ENCODE results near the gene SLC46A1. TPM values are rescaled to one million over a fixed set of nuclear protein-coding genes. Genes with fewer than 3 reads are reported as not detected.

The SLC46A1 gene
- total and polyA plus RNA-seq, 2 of the 13 experiments (the other 11 are each of a cell fraction or from before 2014, with no cell fraction given) = 19.6 to 22.6 TPM

DNA sequence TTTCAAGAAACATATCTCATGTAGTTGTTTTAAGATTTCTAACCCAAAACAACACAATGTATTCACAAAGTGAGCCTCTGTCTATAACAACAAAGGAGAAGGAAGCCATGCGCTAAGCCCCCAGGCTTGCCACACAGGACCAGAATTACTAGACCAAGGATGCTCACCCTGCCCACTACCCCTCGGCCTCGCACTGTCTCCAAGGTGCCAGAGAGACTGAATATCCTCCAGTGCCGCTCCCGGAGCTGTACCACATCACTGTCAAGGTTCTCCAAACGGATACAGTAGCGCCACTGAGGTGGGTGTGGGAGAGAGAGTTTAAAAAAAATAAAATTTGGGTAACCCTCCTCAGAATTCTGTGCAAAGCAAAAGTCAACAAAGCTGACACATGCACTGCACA, 55.7 kb downstream of the SLC46A1 start:
- no peak overlapping the region for H2AFZ ChIP-seq (ENCODE audit: low read length)
- no peak overlapping the region for H3K9ac ChIP-seq (ENCODE audit: insufficient read depth, low read depth, low read length)
- no peak overlapping the region for H3K4me2 ChIP-seq (ENCODE audit: low read depth, low read length)
- no peak overlapping the region for H3K27ac ChIP-seq (ENCODE audit: extremely low read length, insufficient read depth, low read length)
- H3K4me1 ChIP-seq (ENCODE audit: insufficient read depth, low read length) = peaks cover 36% of the 10 kb centered on the region
- POLR2A ChIA-PET = interaction anchor here (1.1 to 1.4 kb wide), 2 partner anchors 20 to 21 kb away, joined by 3 to 4 read pairs; partner anchors contain the start of genes SARM1 and VTN
- no peaks in the 10 kb centered on the region for H3K9me3 ChIP-seq (ENCODE audit: low read length)
- no peaks in the 10 kb centered on the region for H4K20me1 ChIP-seq (ENCODE audit: insufficient read depth, low read length)
- peaks cover 4% of the 10 kb centered on the region for H3K79me2 ChIP-seq (ENCODE audit: insufficient read depth, low read length)
- no peaks in the 10 kb centered on the region for H3K27me3 ChIP-seq (ENCODE audit: control insufficient read depth in 1 of 2, insufficient read depth in 2 of 2, low read length in 2 of 2)
- no TSS peak for BruUV-seq (replicated peaks)
- DNase-seq (ENCODE audit: low spot score) (no peak), ATAC-seq (no peak), FAIRE-seq (no peak)
- intact Hi-C loops (cut with micrococcal nuclease; ENCODE audit: unreplicated experiment) (no loop called here), in situ Hi-C loops (cut with HindIII; ENCODE audit: extremely low pct_ligation_motif_present, low pct_unique_long_range_greater_than_20kb) (no loop called here)
- peaks cover 23 to 75% of the 10 kb centered on the region in 2 experiments for H3K36me3 ChIP-seq (replicated peaks in 1 of 2; ENCODE audit: control insufficient read depth in 1 of 2, insufficient read depth in 2 of 2, low read length in 2 of 2)
- H3K4me3 ChIP-seq (replicated peaks in 1 of 3; ENCODE audit: insufficient read depth in 1 of 3, low read depth in 2 of 3, low read length in 3 of 3) = no peak overlapping the region
- CTCF ChIA-PET (ENCODE audit: low intra/inter-chr PET ratio, low total read pairs) = no interaction called here
- TF ChIP-seq, protein P1, sequence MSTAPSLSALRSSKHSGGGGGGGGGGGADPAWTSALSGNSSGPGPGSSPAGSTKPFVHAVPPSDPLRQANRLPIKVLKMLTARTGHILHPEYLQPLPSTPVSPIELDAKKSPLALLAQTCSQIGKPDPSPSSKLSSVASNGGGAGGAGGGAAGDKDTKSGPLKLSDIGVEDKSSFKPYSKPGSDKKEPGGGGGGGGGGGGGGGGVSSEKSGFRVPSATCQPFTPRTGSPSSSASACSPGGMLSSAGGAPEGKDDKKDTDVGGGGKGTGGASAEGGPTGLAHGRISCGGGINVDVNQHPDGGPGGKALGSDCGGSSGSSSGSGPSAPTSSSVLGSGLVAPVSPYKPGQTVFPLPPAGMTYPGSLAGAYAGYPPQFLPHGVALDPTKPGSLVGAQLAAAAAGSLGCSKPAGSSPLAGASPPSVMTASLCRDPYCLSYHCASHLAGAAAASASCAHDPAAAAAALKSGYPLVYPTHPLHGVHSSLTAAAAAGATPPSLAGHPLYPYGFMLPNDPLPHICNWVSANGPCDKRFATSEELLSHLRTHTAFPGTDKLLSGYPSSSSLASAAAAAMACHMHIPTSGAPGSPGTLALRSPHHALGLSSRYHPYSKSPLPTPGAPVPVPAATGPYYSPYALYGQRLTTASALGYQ (CRISPR knock-in tag; IDR thresholded peaks at IDR 0.05) = no peak
- TF ChIP-seq POLR2A (IDR thresholded peaks at IDR 0.05; ENCODE audit: insufficient read depth in 1 of 2, low read depth in 2 of 2, low read length in 2 of 2) = 0 out of 4 replicates have a peak, but pooled peaks of 1 of the 2 experiments have one; percentile 23
- no peak for TF ChIP-seq NFE2L1 (CRISPR knock-in tag; IDR thresholded peaks at IDR 0.05; ENCODE audit: borderline replicate concordance)
- no peak for TF ChIP-seq NFATC3 (CRISPR knock-in tag; IDR thresholded peaks at IDR 0.05)
- TF ChIP-seq JDP2 (CRISPR knock-in tag; IDR thresholded peaks at IDR 0.05; ENCODE audit: borderline replicate concordance) = no peak
- TF ChIP-seq, protein P2, sequence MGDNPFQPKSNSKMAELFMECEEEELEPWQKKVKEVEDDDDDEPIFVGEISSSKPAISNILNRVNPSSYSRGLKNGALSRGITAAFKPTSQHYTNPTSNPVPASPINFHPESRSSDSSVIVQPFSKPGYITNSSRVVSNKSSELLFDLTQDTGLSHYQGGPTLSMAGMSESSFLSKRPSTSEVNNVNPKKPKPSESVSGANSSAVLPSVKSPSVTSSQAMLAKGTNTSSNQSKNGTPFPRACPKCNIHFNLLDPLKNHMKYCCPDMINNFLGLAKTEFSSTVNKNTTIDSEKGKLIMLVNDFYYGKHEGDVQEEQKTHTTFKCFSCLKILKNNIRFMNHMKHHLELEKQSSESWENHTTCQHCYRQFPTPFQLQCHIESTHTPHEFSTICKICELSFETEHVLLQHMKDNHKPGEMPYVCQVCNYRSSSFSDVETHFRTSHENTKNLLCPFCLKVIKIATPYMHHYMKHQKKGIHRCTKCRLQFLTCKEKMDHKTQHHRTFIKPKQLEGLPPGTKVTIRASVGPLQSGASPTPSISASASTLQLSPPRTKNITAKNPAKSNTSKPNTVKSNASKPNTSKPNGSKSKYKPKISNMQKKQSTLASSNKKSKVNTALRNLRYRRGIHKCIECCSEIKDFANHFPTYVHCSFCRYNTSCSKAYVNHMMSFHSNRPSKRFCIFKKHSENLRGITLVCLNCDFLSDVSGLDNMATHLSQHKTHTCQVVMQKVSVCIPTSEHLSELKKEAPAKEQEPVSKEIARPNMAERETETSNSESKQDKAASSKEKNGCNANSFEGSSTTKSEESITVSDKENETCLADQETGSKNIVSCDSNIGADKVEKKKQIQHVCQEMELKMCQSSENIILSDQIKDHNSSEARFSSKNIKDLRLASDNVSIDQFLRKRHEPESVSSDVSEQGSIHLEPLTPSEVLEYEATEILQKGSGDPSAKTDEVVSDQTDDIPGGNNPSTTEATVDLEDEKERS (CRISPR knock-in tag; IDR thresholded peaks at IDR 0.05) = no peak
- no peak for TF ChIP-seq HNRNPUL1 (IDR thresholded peaks at IDR 0.05; ENCODE audit: low read depth, low read length)
- no peak for TF ChIP-seq JUN (CRISPR knock-in tag; IDR thresholded peaks at IDR 0.05)
- over 99% methylated on average over 7 of the region's 7 CpGs for WGBS (ENCODE audit: low lambda C conversion rate)
